GM19372 (cell line): Measurements from ENCODE around the gene PM20D1.
"Not testable (repeated sequence)": the region's sequence is repeated elsewhere in the genome, so short reads cannot be mapped to it uniquely, and the experiment has no call there.

Source experiments
- ATAC-seq: cut with Tn5 transposase; IDR thresholded peaks from one replicate; pipeline ENCODE4 v1.9.1; 2021; ENCODE audit warnings: mild to moderate bottlenecking, low read depth, moderate library complexity; ENCODE audit not compliant: unreplicated experiment

The PM20D1 gene

GRCh38 chr1:205842229-205842628, 7.7 kb downstream of the PM20D1 start:
- ATAC-seq: no peak

GRCh38 chr1:205840146-205840923, 9.6 kb downstream of the PM20D1 start:
- ATAC-seq: no peak

GRCh38 chr1:205837382-205837970, 12.5 kb downstream of the PM20D1 start:
- no peak for ATAC-seq

GRCh38 chr1:205834751-205835150, 15.2 kb downstream of the PM20D1 start:
- no peak for ATAC-seq

- ATAC-seq: no peak
Measured at GRCh38 chr1:205832326-205832751, 17.6 kb downstream of the PM20D1 start.

GRCh38 chr1:205827623-205828022, 22.3 kb downstream of the PM20D1 start:
- no peak for ATAC-seq

- no peak for ATAC-seq
Measured at GRCh38 chr1:205826995-205827394, 22.9 kb downstream of the PM20D1 start.

- no peak for ATAC-seq
Measured at GRCh38 chr1:205826016-205826806, 23.7 kb downstream of the PM20D1 start.

- no peak for ATAC-seq
Measured at GRCh38 chr1:205824180-205824579, 25.8 kb downstream of the PM20D1 start.

GRCh38 chr1:205823260-205823659, 26.7 kb downstream of the PM20D1 start:
- ATAC-seq: not testable (repeated sequence)

- ATAC-seq: no peak
Measured at GRCh38 chr1:205822397-205822796, 27.5 kb downstream of the PM20D1 start.

GRCh38 chr1:205817988-205818387, 31.9 kb downstream of the PM20D1 start:
- ATAC-seq: no peak

- no peak for ATAC-seq
Measured at GRCh38 chr1:205817364-205817763, 32.6 kb downstream of the PM20D1 start.

- no peak for ATAC-seq
Measured at GRCh38 chr1:205813755-205814058, 36.2 kb downstream of the PM20D1 start.

GRCh38 chr1:205812878-205813754, 36.8 kb downstream of the PM20D1 start, which contains the start of gene SLC41A1:
Gene SLC41A1 (minus strand): TSS chr1:205813198. CDS start chr1:205810441, 2,757 bp downstream.
- peak; percentile 83 for ATAC-seq

GRCh38 chr1:205812271-205812877, 37.6 kb downstream of the PM20D1 start:
- ATAC-seq: no peak

- ATAC-seq: no peak
Measured at GRCh38 chr1:205811660-205812059, 38.3 kb downstream of the PM20D1 start.

- no peak for ATAC-seq
Measured at GRCh38 chr1:205810448-205811157, 39.3 kb downstream of the PM20D1 start.

- no peak for ATAC-seq
Measured at GRCh38 chr1:205809942-205810345, 40.0 kb downstream of the PM20D1 start.
